Pancreas (tissue), 10 donors: ENCODE results near the gene FILIP1L. TPM values are rescaled to one million over a fixed set of nuclear protein-coding genes. Genes with fewer than 3 reads are reported as not detected.

Source experiments
- ATAC-seq, 4 donors: fragments of 200-7000 bp; cut with Tn5 transposase; one replicate each; pipeline versions ENCODE4 v1.8.0 to v1.9.1; 2020; ENCODE audit warnings: mild to moderate bottlenecking in 4 of 4, moderate library complexity in 4 of 4
- DNase-seq, 6 donors: peaks; one replicate each; pipeline ENCODE4 v3.0.0-alpha.2; 2020
- FAIRE-seq: peaks from 2 replicates; lab custom pipeline; 2012; peaks lifted over from hg19 to GRCh38; lab: Jason Lieb, UNC
- H3K27ac ChIP-seq, 4 donors: fragments of 200-600 bp; sonication (generic); 1 replicate in 3 of 4; 2 replicates in 1 of 4; pipeline versions ENCODE4 v1.5.0 to v1.8.0; 2020
- H3K27me3 ChIP-seq, 4 donors: fragments of 200-600 bp; one replicate each; pipeline ENCODE4 v1.8.0; 2021
- H3K36me3 ChIP-seq, 3 donors: fragments of 200-600 bp; sonication (generic) in 1 of 3; one replicate each; pipeline versions ENCODE4 v1.5.0 to v1.8.0; 2020 to 2021
- H3K4me1 ChIP-seq, 3 donors: fragments of 200-600 bp; one replicate each; pipeline ENCODE4 v1.8.0; 2021
- H3K4me3 ChIP-seq, 4 donors: fragments of 200-600 bp; sonication (generic) in 2 of 4; one replicate each; pipeline versions ENCODE4 v1.5.0 to v1.8.0; 2020 to 2021
- H3K9me3 ChIP-seq, 4 donors: fragments of 200-600 bp; one replicate each; pipeline ENCODE4 v1.8.0; 2021
- CTCF ChIP-seq, 4 donors: fragments of 200-600 bp; sonication (generic) in 3 of 4; IDR thresholded peaks; one replicate each; pipeline versions ENCODE4 v1.5.0 to v1.8.0; 2021; ENCODE audit warnings: antibody characterized with exemption in 4 of 4
- WGBS, 2 donors: extraction: QIAGEN DNeasy Blood & Tissue Kit; methylation state at CpG; one replicate each; pipeline ENCODE4 v1.1.7; 2013; 5-methylcytosine and 5-hydroxymethylcytosine counted together
- intact Hi-C, 3 donors: fragments of 100-400 bp; cut with DNase I; formaldehyde crosslinking; loops; one replicate each; pipeline versions ENCODE4 v1.11.1 to v1.14.2; 2022
- polyA plus RNA-seq, 2 donors: library from polyadenylated mRNA; stranded (reverse); fragments of 200-250 nt; gene quantifications; one replicate each; pipeline ENCODE4 v1.2.3, GENCODE V29; 2013
- total RNA-seq, 6 donors: library from RNA; stranded (reverse); fragmentation: NEBNext Ultra II Directional in 4 of 6; extraction: Animal tissue kit (Norgen Biotek cat#: 25700) in 4 of 6; gene quantifications; one replicate each; pipeline versions ENCODE4 v1.2.1 to v1.2.4, GENCODE V29; 2021 to 2023
- donor health status: healthy with polysubstance abuse.
- donor health status: DM: no; HTN: no; CAD: no; lungs with moderate emphysema.
- donor health status: DM: no; HTN: no; CAD: no.
- donor health status: control.
- donor health status: control.
- donor health status: Bipolar disorder and iron deficiency.
- donor health status: DM: yes; HTN: yes; CAD: no.
- donor health status: DM: no; HTN: no; CAD: no.
- donor health status: DM: no; HTN: no; CAD: no.
- donor health status: DM: yes; HTN: yes; CAD: no.

FILIP1L gene
- total and polyA plus RNA-seq, 8 donors = 12.5 to 37.7 (median 15.8) TPM

GRCh38 chr3:100158918-100159330, 44.6 kb upstream of the FILIP1L start:
- Histone ChIP-seq H3K9me3 (no peaks in the 10 kb centered on the region), H3K4me1 (peaks cover 0 to 13% (median 0%) of the 10 kb centered on the region in 3 donors), H3K27me3 (no peaks in the 10 kb centered on the region), H3K4me3 (no peak overlapping the region), H3K36me3 (no peaks in the 10 kb centered on the region), H3K27ac (no peak overlapping the region)
- ATAC-seq (peak in 1 of 4 donors; percentile 24), FAIRE-seq (no peak), DNase-seq (no peak)
- intact Hi-C loops = no loop called here
- TF ChIP-seq CTCF (IDR thresholded peaks at IDR 0.05) = no peak
- WGBS, 2 donors = 72 to 74% methylated on average over 2 of the region's 2 CpGs

GRCh38 chr3:100157685-100158084, 43.4 kb upstream of the FILIP1L start:
- FAIRE-seq = no peak

GRCh38 chr3:100155590-100155989, 41.3 kb upstream of the FILIP1L start:
- Histone ChIP-seq H3K27ac (no peak overlapping the region), H3K9me3 (no peaks in the 10 kb centered on the region), H3K4me3 (no peak overlapping the region), H3K36me3 (no peaks in the 10 kb centered on the region), H3K4me1 (peaks cover 0 to 13% (median 0%) of the 10 kb centered on the region in 3 donors), H3K27me3 (no peaks in the 10 kb centered on the region)
- ATAC-seq = no peak
- intact Hi-C loops = no loop called here
- no peak for TF ChIP-seq CTCF (IDR thresholded peaks at IDR 0.05)
- DNase-seq = no peak
- FAIRE-seq = no peak

More at GRCh38 chr3:100157685-100158084, 43.4 kb upstream of the FILIP1L start:
- ATAC-seq (no peak), DNase-seq (no peak)
- intact Hi-C loops = no loop called here
- H3K9me3 ChIP-seq = no peaks in the 10 kb centered on the region
- H3K4me3 ChIP-seq = no peak overlapping the region
- TF ChIP-seq CTCF (IDR thresholded peaks at IDR 0.05) = no peak
- H3K27ac ChIP-seq = no peak overlapping the region
- 88 to 97% methylated on average over 2 of the region's 2 CpGs for WGBS, 2 donors
- no peaks in the 10 kb centered on the region for H3K27me3 ChIP-seq
- H3K36me3 ChIP-seq = no peaks in the 10 kb centered on the region
- peaks cover 0 to 13% (median 0%) of the 10 kb centered on the region in 3 donors for H3K4me1 ChIP-seq

- H3K4me3 ChIP-seq = no peak overlapping the region
- no peak overlapping the region for H3K27ac ChIP-seq
- TF ChIP-seq CTCF (IDR thresholded peaks at IDR 0.05) = no peak
- DNase-seq (no peak), FAIRE-seq (no peak), ATAC-seq (no peak)
- H3K9me3 ChIP-seq = no peaks in the 10 kb centered on the region
- no peaks in the 10 kb centered on the region for H3K36me3 ChIP-seq
- intact Hi-C loops = no loop called here
- no peaks in the 10 kb centered on the region for H3K27me3 ChIP-seq
- peaks cover 0 to 13% (median 0%) of the 10 kb centered on the region in 3 donors for H3K4me1 ChIP-seq
Observed at GRCh38 chr3:100155128-100155527, 40.8 kb upstream of the FILIP1L start.

- H3K36me3 ChIP-seq = no peaks in the 10 kb centered on the region
- no peak for DNase-seq
- no peak overlapping the region for H3K27ac ChIP-seq
- no peak for FAIRE-seq
- H3K4me3 ChIP-seq = no peak overlapping the region
- no peak for TF ChIP-seq CTCF (IDR thresholded peaks at IDR 0.05)
- H3K4me1 ChIP-seq = peaks cover 0 to 6% (median 0%) of the 10 kb centered on the region in 3 donors
- no peaks in the 10 kb centered on the region for H3K27me3 ChIP-seq
- intact Hi-C loops = no loop called here
- H3K9me3 ChIP-seq = no peaks in the 10 kb centered on the region
- no peak for ATAC-seq
- WGBS, 2 donors = 94 to 98% methylated on average over 1 of the region's 1 CpG
Observed at GRCh38 chr3:100154171-100154570, 39.9 kb upstream of the FILIP1L start.
